Measurements from ENCODE around the gene TCF19. TPM values are rescaled to one million over a fixed set of nuclear protein-coding genes. Genes with fewer than 3 reads are reported as not detected.
"Not testable (repeated sequence)": the region's sequence is repeated elsewhere in the genome, so short reads cannot be mapped to it uniquely, and the experiment has no call there.

The TCF19 gene
- total RNA-seq, 2 donors from 2014 or later, result 1.8 to 2.0 TPM

- peak; percentile 57 to 87 (median 75) for DNase-seq
- H3K9me3 ChIP-seq, result no peaks in the 10 kb centered on the region
- peaks cover 19% of the 10 kb centered on the region for H3K4me1 ChIP-seq
- TF ChIP-seq CTCF (IDR thresholded peaks at IDR 0.05), result no peak
- TF ChIP-seq POLR2A (IDR thresholded peaks at IDR 0.05), result no peak
- ATAC-seq, result peak; percentile 76
- H3K27ac ChIP-seq, result peak overlapping the region in 2 of 4 donors; percentile 27 to 47
- H3K4me3 ChIP-seq, result no peak overlapping the region
- H3K27me3 ChIP-seq, result no peaks in the 10 kb centered on the region
- H3K36me3 ChIP-seq (replicated peaks in 1 of 2; ENCODE audit: insufficient read depth in 1 of 2, low read depth in 2 of 2), result peaks cover 0 to 2% of the 10 kb centered on the region in 2 donors
- intact Hi-C loops (cut with DNase I), result no loop called here
Observed at GRCh38 chr6:31163922-31164321, 5.5 kb downstream of the TCF19 start.

GRCh38 chr6:31164475-31165063, 6.2 kb downstream of the TCF19 start:
- H3K9me3 ChIP-seq; intact Hi-C loops (cut with DNase I); DNase-seq; ATAC-seq; H3K27ac ChIP-seq; H3K27me3 ChIP-seq; H3K36me3 ChIP-seq (replicated peaks in 1 of 2; ENCODE audit: insufficient read depth in 1 of 2, low read depth in 2 of 2); H3K4me3 ChIP-seq: not testable (repeated sequence)
- H3K4me1 ChIP-seq, result peaks cover 12% of the 10 kb centered on the region
- 87 to 91% methylated on average over 8 to 9 of the region's 9 CpGs for WGBS, 2 donors

GRCh38 chr6:31165064-31165832, 6.9 kb downstream of the TCF19 start:
- DNase-seq; H3K36me3 ChIP-seq (replicated peaks in 1 of 2; ENCODE audit: insufficient read depth in 1 of 2, low read depth in 2 of 2); H3K27me3 ChIP-seq; H3K4me1 ChIP-seq; H3K9me3 ChIP-seq; H3K27ac ChIP-seq; ATAC-seq; H3K4me3 ChIP-seq; intact Hi-C loops (cut with DNase I): not testable (repeated sequence)
- WGBS, 2 donors, result 81 to 89% methylated on average over 12 to 17 of the region's 17 CpGs

- intact Hi-C loops (cut with DNase I), result no loop called here
- 78 to 82% methylated on average over 5 of the region's 5 CpGs for WGBS, 2 donors
- Histone ChIP-seq H3K4me1 (peaks cover 9% of the 10 kb centered on the region), H3K9me3 (no peaks in the 10 kb centered on the region), H3K36me3 (replicated peaks in 1 of 2; ENCODE audit: insufficient read depth in 1 of 2, low read depth in 2 of 2) (peaks cover 0 to 2% of the 10 kb centered on the region in 2 donors), H3K4me3 (no peak overlapping the region), H3K27ac (no peak overlapping the region), H3K27me3 (no peaks in the 10 kb centered on the region)
- ATAC-seq, result no peak
- DNase-seq, result no peak
- TF ChIP-seq CTCF (IDR thresholded peaks at IDR 0.05), result no peak
- no peak for TF ChIP-seq POLR2A (IDR thresholded peaks at IDR 0.05)
Observed at GRCh38 chr6:31165986-31166385, 7.6 kb downstream of the TCF19 start.

- H3K36me3 ChIP-seq (replicated peaks in 1 of 2; ENCODE audit: insufficient read depth in 1 of 2, low read depth in 2 of 2), result peaks cover 0 to 2% of the 10 kb centered on the region in 2 donors
- intact Hi-C loops (cut with DNase I), result no loop called here
- 79 to 90% methylated on average over 3 of the region's 3 CpGs for WGBS, 2 donors
- H3K27me3 ChIP-seq, result no peaks in the 10 kb centered on the region
- no peak overlapping the region for H3K27ac ChIP-seq
- no peak for DNase-seq
- ATAC-seq, result no peak
- no peaks in the 10 kb centered on the region for H3K9me3 ChIP-seq
- TF ChIP-seq CTCF (IDR thresholded peaks at IDR 0.05), result no peak
- TF ChIP-seq POLR2A (IDR thresholded peaks at IDR 0.05), result no peak
- H3K4me3 ChIP-seq, result no peak overlapping the region
- peaks cover 15% of the 10 kb centered on the region for H3K4me1 ChIP-seq
Observed at GRCh38 chr6:31168606-31169005, 10.2 kb downstream of the TCF19 start.
